Measurements from ENCODE around the gene VIPR2.

VIPR2 gene

GRCh38 chr7:159114981-159115380 is 29.7 kb downstream of the VIPR2 start:
- no peak for DNase-seq
- TF ChIP-seq CTCF (IDR thresholded peaks at IDR 0.05; ENCODE audit: low read depth, low read length) = no peak
- Histone ChIP-seq H3K4me3 (ENCODE audit: low read depth, low read length) (no peak overlapping the region), H3K36me3 (no peaks in the 10 kb centered on the region), H3K27me3 (no peaks in the 10 kb centered on the region), H3K4me1 (no peaks in the 10 kb centered on the region), H3K9me3 (no peaks in the 10 kb centered on the region)

GRCh38 chr7:159114096-159114495 is 30.6 kb downstream of the VIPR2 start:
- Histone ChIP-seq H3K27me3 (no peaks in the 10 kb centered on the region), H3K9me3 (no peaks in the 10 kb centered on the region), H3K4me1 (no peaks in the 10 kb centered on the region), H3K36me3 (no peaks in the 10 kb centered on the region), H3K4me3 (ENCODE audit: low read depth, low read length) (no peak overlapping the region)
- no peak for TF ChIP-seq CTCF (IDR thresholded peaks at IDR 0.05; ENCODE audit: low read depth, low read length)
- DNase-seq = no peak

GRCh38 chr7:159113056-159113455 is 31.6 kb downstream of the VIPR2 start:
- Histone ChIP-seq H3K4me3 (ENCODE audit: low read depth, low read length) (no peak overlapping the region), H3K36me3 (no peaks in the 10 kb centered on the region), H3K9me3 (no peaks in the 10 kb centered on the region), H3K27me3 (no peaks in the 10 kb centered on the region), H3K4me1 (no peaks in the 10 kb centered on the region)
- no peak for TF ChIP-seq CTCF (IDR thresholded peaks at IDR 0.05; ENCODE audit: low read depth, low read length)
- DNase-seq = no peak

- H3K36me3 ChIP-seq = no peaks in the 10 kb centered on the region
- no peaks in the 10 kb centered on the region for H3K27me3 ChIP-seq
- no peak overlapping the region for H3K4me3 ChIP-seq (ENCODE audit: low read depth, low read length)
- H3K4me1 ChIP-seq = no peaks in the 10 kb centered on the region
- H3K9me3 ChIP-seq = no peaks in the 10 kb centered on the region
- DNase-seq = no peak
- TF ChIP-seq CTCF (IDR thresholded peaks at IDR 0.05; ENCODE audit: low read depth, low read length) = no peak
These were observed 32.3 kb downstream of the VIPR2 start for GRCh38 chr7:159112136-159113011.

- no peak overlapping the region for H3K4me3 ChIP-seq (ENCODE audit: low read depth, low read length)
- TF ChIP-seq CTCF (IDR thresholded peaks at IDR 0.05; ENCODE audit: low read depth, low read length) = no peak
- DNase-seq = no peak
- H3K4me1 ChIP-seq = no peaks in the 10 kb centered on the region
- H3K9me3 ChIP-seq = no peaks in the 10 kb centered on the region
- no peaks in the 10 kb centered on the region for H3K27me3 ChIP-seq
- no peaks in the 10 kb centered on the region for H3K36me3 ChIP-seq
These were observed 35.0 kb downstream of the VIPR2 start for GRCh38 chr7:159109653-159110035.

- no peak overlapping the region for H3K4me3 ChIP-seq (ENCODE audit: low read depth, low read length)
- DNase-seq = no peak
- no peaks in the 10 kb centered on the region for H3K36me3 ChIP-seq
- no peaks in the 10 kb centered on the region for H3K9me3 ChIP-seq
- H3K27me3 ChIP-seq = no peaks in the 10 kb centered on the region
- TF ChIP-seq CTCF (IDR thresholded peaks at IDR 0.05; ENCODE audit: low read depth, low read length) = no peak
- H3K4me1 ChIP-seq = no peaks in the 10 kb centered on the region
These were observed 35.6 kb downstream of the VIPR2 start for GRCh38 chr7:159108941-159109652.

Measured in BE2C (cell line).